ENCODE results near the gene KIAA1549. TPM values are rescaled to one million over a fixed set of nuclear protein-coding genes. Genes with fewer than 3 reads are reported as not detected.
"Not testable (repeated sequence)": the region's sequence is repeated elsewhere in the genome, so short reads cannot be mapped to it uniquely, and the experiment has no call there.

The KIAA1549 gene
- total RNA-seq, 3 donors from 2014 or later (not counting 1 experiment from before 2014, with no cell fraction given): 0.08 to 0.09 (median 0.09) TPM

DNA sequence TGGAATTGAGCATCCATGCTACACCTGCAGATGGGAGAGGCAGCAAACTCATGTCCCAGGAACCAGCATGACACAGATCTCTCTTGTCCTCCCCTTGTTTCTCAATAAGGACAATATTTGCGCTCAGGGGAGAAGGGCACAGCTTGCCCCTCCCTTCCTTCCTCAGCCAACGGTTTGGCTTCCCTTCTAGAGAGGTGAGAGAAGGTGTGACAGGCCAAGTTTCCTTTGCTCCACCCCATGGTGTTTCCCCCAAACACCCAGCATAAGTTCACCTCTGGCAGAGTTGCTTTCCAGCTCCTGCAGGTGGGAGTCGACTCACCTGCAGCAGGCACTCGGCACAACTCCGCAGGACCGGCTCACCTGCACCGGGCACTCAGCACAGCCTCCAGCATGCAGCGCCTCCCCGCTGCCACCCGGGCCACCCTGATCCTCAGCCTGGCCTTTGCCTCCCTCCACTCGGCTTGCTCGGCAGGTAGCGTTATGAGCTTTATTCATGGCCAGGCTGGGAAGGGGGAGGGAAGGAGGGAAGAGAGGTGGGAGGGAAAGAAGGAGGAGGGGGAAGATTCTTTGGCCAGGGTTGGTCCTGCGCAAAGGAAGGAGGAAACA lies 183.4 kb downstream of the KIAA1549 start, which contains the start of the genes ATP6V0A4 and TMEM213:
Gene ATP6V0A4 (minus strand): TSS at position 482 of the 606 bp plus-strand sequence. CDS start 26,949 bp downstream, outside the sequence.
Gene TMEM213 (plus strand): TSS at position 280 of the 606 bp plus-strand sequence. CDS start 111 bp downstream, at position 391.
- Histone ChIP-seq H3K4me1 (ENCODE audit: control insufficient read depth, insufficient read depth, low read length) (peaks cover 14% of the 10 kb centered on the region), H3K27ac (ENCODE audit: low read length) (no peak within 1 kb of the TSS), H3K4me3 (ENCODE audit: low read length) (no peak within 1 kb of the TSS), H3K36me3 (ENCODE audit: control insufficient read depth, insufficient read depth, low read length) (no peaks in the 10 kb centered on the region), H3K27me3 (ENCODE audit: control insufficient read depth, insufficient read depth, low read length) (no peaks in the 10 kb centered on the region), H3K9me3 (ENCODE audit: control insufficient read depth, insufficient read depth, low read length) (no peaks in the 10 kb centered on the region)
- H3K36me3 Mint-ChIP-seq: no peaks in the 10 kb centered on the region
- H3K27ac Mint-ChIP-seq: no peak within 1 kb of the TSS
- H3K4me1 Mint-ChIP-seq: peaks cover 5% of the 10 kb centered on the region in 2 donors
- H3K9me3 Mint-ChIP-seq: no peaks in the 10 kb centered on the region
- ATAC-seq (peak in 2 of 3 donors; percentile 29 to 42), DNase-seq (peak in 1 of 2 donors; percentile 30)
- H3K27me3 Mint-ChIP-seq (ENCODE audit: low read depth in 2 of 2): peaks cover 2 to 5% of the 10 kb centered on the region in 2 donors
- TF ChIP-seq, protein P1, sequence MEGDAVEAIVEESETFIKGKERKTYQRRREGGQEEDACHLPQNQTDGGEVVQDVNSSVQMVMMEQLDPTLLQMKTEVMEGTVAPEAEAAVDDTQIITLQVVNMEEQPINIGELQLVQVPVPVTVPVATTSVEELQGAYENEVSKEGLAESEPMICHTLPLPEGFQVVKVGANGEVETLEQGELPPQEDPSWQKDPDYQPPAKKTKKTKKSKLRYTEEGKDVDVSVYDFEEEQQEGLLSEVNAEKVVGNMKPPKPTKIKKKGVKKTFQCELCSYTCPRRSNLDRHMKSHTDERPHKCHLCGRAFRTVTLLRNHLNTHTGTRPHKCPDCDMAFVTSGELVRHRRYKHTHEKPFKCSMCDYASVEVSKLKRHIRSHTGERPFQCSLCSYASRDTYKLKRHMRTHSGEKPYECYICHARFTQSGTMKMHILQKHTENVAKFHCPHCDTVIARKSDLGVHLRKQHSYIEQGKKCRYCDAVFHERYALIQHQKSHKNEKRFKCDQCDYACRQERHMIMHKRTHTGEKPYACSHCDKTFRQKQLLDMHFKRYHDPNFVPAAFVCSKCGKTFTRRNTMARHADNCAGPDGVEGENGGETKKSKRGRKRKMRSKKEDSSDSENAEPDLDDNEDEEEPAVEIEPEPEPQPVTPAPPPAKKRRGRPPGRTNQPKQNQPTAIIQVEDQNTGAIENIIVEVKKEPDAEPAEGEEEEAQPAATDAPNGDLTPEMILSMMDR (IDR thresholded peaks at IDR 0.05): no peak
- H3K4me3 Mint-ChIP-seq: peak within 1 kb of the TSS; percentile 13
- WGBS (ENCODE audit: insufficient coverage): 67% methylated on average over 12 of the region's 14 CpGs
- intact Hi-C loops (cut with micrococcal nuclease): no loop called here

DNA sequence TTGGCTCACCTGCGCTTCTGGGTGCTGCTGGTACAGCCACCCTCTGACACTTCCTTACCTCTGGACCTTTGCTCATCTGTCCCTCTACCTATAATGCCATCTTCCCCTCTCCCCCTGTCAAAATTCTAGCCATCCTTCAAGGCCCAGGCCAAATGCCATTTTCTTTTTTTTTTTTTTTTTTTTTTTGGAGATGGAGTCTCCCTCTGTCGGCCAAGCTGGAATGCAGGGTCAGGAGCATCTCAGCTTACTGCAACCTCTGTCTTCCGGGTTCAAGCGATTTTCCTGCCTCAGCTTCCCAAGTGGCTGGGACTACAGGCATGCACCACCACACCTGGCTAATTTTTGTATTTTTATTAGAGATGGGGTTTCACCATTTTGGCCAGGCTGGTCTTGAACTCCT lies 184.1 kb downstream of the KIAA1549 start:
- ATAC-seq; intact Hi-C loops (cut with micrococcal nuclease); H3K27me3 Mint-ChIP-seq (ENCODE audit: low read depth in 2 of 2); H3K27ac ChIP-seq (ENCODE audit: low read length); H3K4me1 Mint-ChIP-seq; H3K4me3 Mint-ChIP-seq; H3K9me3 ChIP-seq (ENCODE audit: control insufficient read depth, insufficient read depth, low read length); H3K27me3 ChIP-seq (ENCODE audit: control insufficient read depth, insufficient read depth, low read length); H3K27ac Mint-ChIP-seq; H3K9me3 Mint-ChIP-seq; DNase-seq; H3K36me3 Mint-ChIP-seq; H3K4me3 ChIP-seq (ENCODE audit: low read length); H3K36me3 ChIP-seq (ENCODE audit: control insufficient read depth, insufficient read depth, low read length): not testable (repeated sequence)
- peaks cover 14% of the 10 kb centered on the region for H3K4me1 ChIP-seq (ENCODE audit: control insufficient read depth, insufficient read depth, low read length)
- WGBS (ENCODE audit: insufficient coverage): 75% methylated on average over 4 of the region's 4 CpGs

DNA sequence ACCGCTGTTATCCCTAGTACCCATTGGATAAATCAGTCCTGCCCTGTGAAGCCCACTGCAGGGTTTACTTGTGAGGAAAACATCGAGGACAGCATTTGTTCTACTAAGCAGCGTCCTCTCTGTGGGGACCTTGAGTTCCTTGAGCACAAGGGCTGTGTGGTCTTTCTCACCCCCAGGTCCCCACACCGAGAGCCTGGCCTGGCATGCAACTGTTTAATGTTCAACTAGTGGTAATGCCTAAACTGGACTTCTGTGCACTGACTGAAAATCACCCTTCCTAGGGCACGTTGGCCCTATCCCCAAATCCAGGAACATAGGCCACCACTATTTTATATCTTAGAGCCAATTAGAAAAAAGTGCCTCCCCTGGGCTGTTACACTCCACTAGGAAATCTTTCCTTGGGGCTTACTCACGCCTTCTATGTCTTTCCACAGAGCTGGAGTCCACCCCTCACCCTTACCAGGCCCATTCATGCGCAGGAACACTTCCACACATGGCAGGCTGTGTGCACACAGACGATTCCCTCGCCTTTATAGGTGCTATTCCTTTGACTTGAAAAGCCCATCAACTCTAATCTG lies 185.1 kb downstream of the KIAA1549 start:
- 89% methylated on average over 9 of the region's 9 CpGs for WGBS (ENCODE audit: insufficient coverage)
- Mint-ChIP-seq H3K36me3 (no peaks in the 10 kb centered on the region), H3K27me3 (ENCODE audit: low read depth in 2 of 2) (peaks cover 7 to 11% of the 10 kb centered on the region in 2 donors), H3K9me3 (no peaks in the 10 kb centered on the region), H3K27ac (no peak overlapping the region), H3K4me1 (peaks cover 5% of the 10 kb centered on the region in 2 donors), H3K4me3 (no peak overlapping the region)
- H3K27ac ChIP-seq (ENCODE audit: low read length): no peak overlapping the region
- H3K27me3 ChIP-seq (ENCODE audit: control insufficient read depth, insufficient read depth, low read length): no peaks in the 10 kb centered on the region
- DNase-seq (no peak), ATAC-seq (peak in 1 of 3 donors; percentile 7)
- no peak overlapping the region for H3K4me3 ChIP-seq (ENCODE audit: low read length)
- intact Hi-C loops (cut with micrococcal nuclease): no loop called here
- no peaks in the 10 kb centered on the region for H3K36me3 ChIP-seq (ENCODE audit: control insufficient read depth, insufficient read depth, low read length)
- no peaks in the 10 kb centered on the region for H3K9me3 ChIP-seq (ENCODE audit: control insufficient read depth, insufficient read depth, low read length)
- TF ChIP-seq, protein P1 (IDR thresholded peaks at IDR 0.05): no peak
- peaks cover 14% of the 10 kb centered on the region for H3K4me1 ChIP-seq (ENCODE audit: control insufficient read depth, insufficient read depth, low read length)

DNA sequence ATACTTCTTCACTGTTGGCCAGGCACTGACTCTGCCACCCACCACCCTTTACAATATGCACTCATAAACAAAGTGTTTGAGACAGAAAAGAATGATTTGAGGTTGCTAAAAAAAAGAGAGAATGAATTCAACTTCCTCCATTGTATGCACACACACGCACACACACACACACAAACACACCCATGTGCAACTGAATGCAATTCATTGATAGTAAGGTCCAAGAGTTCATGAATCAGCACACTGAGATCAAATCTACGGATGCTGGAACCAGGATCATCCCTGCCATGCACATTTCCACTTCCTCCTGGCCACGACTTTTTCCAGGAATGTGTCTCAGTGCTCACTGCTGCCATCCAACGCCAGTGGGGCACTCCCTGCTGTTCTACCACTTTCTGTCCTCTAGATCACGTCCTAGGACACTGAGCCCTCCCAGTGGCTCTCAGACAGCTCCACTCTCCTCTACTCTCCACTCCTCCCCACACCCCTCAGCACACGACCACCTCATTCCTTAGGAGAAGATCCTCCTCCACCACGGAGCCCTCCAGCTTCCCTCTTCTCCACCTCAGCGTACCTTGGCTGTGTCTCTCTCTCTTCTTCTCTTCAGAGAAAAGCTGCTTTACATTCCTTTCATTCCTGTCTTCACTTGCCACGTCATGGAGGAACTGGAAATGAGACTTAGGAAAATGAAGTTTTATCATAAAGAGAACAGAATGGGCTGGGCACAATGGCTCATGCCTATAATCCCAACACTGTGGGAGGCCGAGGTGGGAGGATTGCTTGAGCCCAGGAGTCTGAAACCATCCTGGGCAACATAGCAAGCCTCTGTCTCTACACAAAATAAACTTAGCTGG lies 195.4 kb downstream of the KIAA1549 start:
- no peak overlapping the region for H3K4me3 Mint-ChIP-seq
- peaks cover 4% of the 10 kb centered on the region for H3K9me3 ChIP-seq (ENCODE audit: control insufficient read depth, insufficient read depth, low read length)
- H3K27ac Mint-ChIP-seq: no peak overlapping the region
- H3K4me3 ChIP-seq (ENCODE audit: low read length): no peak overlapping the region
- DNase-seq (no peak), ATAC-seq (no peak)
- no peaks in the 10 kb centered on the region for H3K36me3 Mint-ChIP-seq
- peaks cover 0 to 3% of the 10 kb centered on the region in 2 donors for H3K9me3 Mint-ChIP-seq
- no peak overlapping the region for H3K27ac ChIP-seq (ENCODE audit: low read length)
- 69% methylated on average over 9 of the region's 10 CpGs for WGBS (ENCODE audit: insufficient coverage)
- no peaks in the 10 kb centered on the region for H3K4me1 Mint-ChIP-seq
- H3K4me1 ChIP-seq (ENCODE audit: control insufficient read depth, insufficient read depth, low read length): no peaks in the 10 kb centered on the region
- no peaks in the 10 kb centered on the region for H3K27me3 ChIP-seq (ENCODE audit: control insufficient read depth, insufficient read depth, low read length)
- TF ChIP-seq, protein P1 (IDR thresholded peaks at IDR 0.05): no peak
- intact Hi-C loops (cut with micrococcal nuclease): no loop called here
- no peaks in the 10 kb centered on the region for H3K36me3 ChIP-seq (ENCODE audit: control insufficient read depth, insufficient read depth, low read length)
- peaks cover 9 to 11% of the 10 kb centered on the region in 2 donors for H3K27me3 Mint-ChIP-seq (ENCODE audit: low read depth in 2 of 2)

Data from natural killer cell (primary cell).